CD4-positive, alpha-beta T cell treated with Interleukin-1 beta for 1 hour (primary cell): Measurements from ENCODE around the gene NEK3.
"Not testable (repeated sequence)": the region's sequence is repeated elsewhere in the genome, so short reads cannot be mapped to it uniquely, and the experiment has no call there.

Source experiments
- DNase-seq, 2 donors: peaks; one replicate each; pipeline ENCODE4 v3.0.0-alpha.2; 2020 to 2022

The NEK3 gene

GRCh38 chr13:52109116-52109670 is 50.2 kb downstream of the NEK3 start:
- DNase-seq, result no peak

GRCh38 chr13:52105841-52106240 is 53.6 kb downstream of the NEK3 start:
- no peak for DNase-seq

- DNase-seq, result no peak
Measured at GRCh38 chr13:52104624-52105023, 54.8 kb downstream of the NEK3 start.

GRCh38 chr13:52103386-52103785 is 56.0 kb downstream of the NEK3 start:
- DNase-seq, result no peak

GRCh38 chr13:52102423-52102822 is 57.0 kb downstream of the NEK3 start:
- not testable (repeated sequence) for DNase-seq

- no peak for DNase-seq
Measured at GRCh38 chr13:52097197-52097596, 62.2 kb downstream of the NEK3 start.

- DNase-seq, result no peak
Measured at GRCh38 chr13:52096748-52097147, 62.6 kb downstream of the NEK3 start.

- DNase-seq, result no peak
Measured at GRCh38 chr13:52096062-52096461, 63.3 kb downstream of the NEK3 start.

- no peak for DNase-seq
Measured at GRCh38 chr13:52092087-52092486, 67.3 kb downstream of the NEK3 start.

- no peak for DNase-seq
Measured at GRCh38 chr13:52091473-52091872, 67.9 kb downstream of the NEK3 start.

GRCh38 chr13:52085421-52085820 is 74.0 kb downstream of the NEK3 start:
- DNase-seq, result no peak

- not testable (repeated sequence) for DNase-seq
Measured at GRCh38 chr13:52084981-52085380, 74.4 kb downstream of the NEK3 start.
